Measurements from ENCODE around the gene BPNT1. TPM values are rescaled to one million over a fixed set of nuclear protein-coding genes. Genes with fewer than 3 reads are reported as not detected.

Gene BPNT1
- total RNA-seq, 2 experiments from 2014 or later = 1.1 to 2.5 TPM

DNA sequence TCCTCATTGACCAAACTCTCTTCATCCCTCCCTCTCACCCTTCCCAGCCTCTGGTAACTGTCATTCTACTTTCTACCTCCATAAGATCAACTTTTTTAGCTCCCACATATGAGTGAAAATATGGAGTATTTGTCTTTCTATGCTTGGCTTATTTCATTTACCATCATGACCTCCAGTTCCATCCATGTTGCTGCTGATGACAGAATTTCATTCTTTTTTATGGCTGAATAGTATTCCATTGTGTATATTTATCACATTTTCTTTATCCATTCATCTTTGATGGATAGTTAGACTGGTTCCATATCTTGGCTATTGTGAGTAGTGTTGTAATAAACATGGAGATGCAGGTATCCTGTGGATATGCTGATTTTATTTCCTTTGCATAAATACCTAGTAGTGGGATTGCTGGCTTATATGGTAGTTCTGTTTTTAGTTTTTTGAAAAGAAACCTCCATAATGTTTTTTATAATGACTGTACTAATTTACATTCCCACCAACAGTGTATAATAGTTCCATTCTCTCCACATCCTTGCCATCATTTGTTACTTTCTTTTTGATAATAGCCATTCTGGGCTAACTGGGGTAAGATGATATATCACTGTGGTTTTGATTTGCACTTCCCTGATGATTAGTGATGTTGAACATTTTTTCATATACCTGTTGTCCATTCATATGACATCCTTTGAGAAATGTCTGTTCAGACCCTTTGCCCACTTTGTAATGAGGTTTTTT lies 40.1 kb upstream of the BPNT1 start:
- no peak overlapping the region for H3K4me3 Mint-ChIP-seq
- POLR2A ChIA-PET = no interaction called here
- H3K4me1 Mint-ChIP-seq (ENCODE audit: low read depth) = peaks cover 10% of the 10 kb centered on the region
- CTCF ChIA-PET = no interaction called here
- Histone ChIP-seq H3K4me3 (ENCODE audit: low read length) (no peak overlapping the region), H3K27me3 (ENCODE audit: control insufficient read depth in 1 of 2, insufficient read depth in 2 of 2, low read length in 2 of 2) (no peaks in the 10 kb centered on the region), H3K4me1 (ENCODE audit: insufficient read depth, low read length) (no peaks in the 10 kb centered on the region), H3K27ac (ENCODE audit: low read depth in 1 of 2, low read length in 2 of 2) (no peak overlapping the region), H3K9me3 (ENCODE audit: control insufficient read depth in 1 of 2, insufficient read depth in 1 of 2, low read length in 2 of 2) (peaks cover 0 to 3% of the 10 kb centered on the region in 2 experiments), H3K36me3 (ENCODE audit: insufficient read depth, low read length) (peaks cover 38% of the 10 kb centered on the region)
- H3K9me3 Mint-ChIP-seq = peaks cover 4% of the 10 kb centered on the region
- no peak for ATAC-seq (ENCODE audit: poor library complexity)
- no peak for DNase-seq
- H3K27me3 Mint-ChIP-seq = no peaks in the 10 kb centered on the region
- peaks cover 86% of the 10 kb centered on the region for H3K36me3 Mint-ChIP-seq (ENCODE audit: low read depth)
- H3K27ac Mint-ChIP-seq = no peak overlapping the region
- intact Hi-C loops (cut with DNase I, micrococcal nuclease) = no loop called here
- TF ChIP-seq, protein P1, sequence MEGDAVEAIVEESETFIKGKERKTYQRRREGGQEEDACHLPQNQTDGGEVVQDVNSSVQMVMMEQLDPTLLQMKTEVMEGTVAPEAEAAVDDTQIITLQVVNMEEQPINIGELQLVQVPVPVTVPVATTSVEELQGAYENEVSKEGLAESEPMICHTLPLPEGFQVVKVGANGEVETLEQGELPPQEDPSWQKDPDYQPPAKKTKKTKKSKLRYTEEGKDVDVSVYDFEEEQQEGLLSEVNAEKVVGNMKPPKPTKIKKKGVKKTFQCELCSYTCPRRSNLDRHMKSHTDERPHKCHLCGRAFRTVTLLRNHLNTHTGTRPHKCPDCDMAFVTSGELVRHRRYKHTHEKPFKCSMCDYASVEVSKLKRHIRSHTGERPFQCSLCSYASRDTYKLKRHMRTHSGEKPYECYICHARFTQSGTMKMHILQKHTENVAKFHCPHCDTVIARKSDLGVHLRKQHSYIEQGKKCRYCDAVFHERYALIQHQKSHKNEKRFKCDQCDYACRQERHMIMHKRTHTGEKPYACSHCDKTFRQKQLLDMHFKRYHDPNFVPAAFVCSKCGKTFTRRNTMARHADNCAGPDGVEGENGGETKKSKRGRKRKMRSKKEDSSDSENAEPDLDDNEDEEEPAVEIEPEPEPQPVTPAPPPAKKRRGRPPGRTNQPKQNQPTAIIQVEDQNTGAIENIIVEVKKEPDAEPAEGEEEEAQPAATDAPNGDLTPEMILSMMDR (IDR thresholded peaks at IDR 0.05) = no peak

DNA sequence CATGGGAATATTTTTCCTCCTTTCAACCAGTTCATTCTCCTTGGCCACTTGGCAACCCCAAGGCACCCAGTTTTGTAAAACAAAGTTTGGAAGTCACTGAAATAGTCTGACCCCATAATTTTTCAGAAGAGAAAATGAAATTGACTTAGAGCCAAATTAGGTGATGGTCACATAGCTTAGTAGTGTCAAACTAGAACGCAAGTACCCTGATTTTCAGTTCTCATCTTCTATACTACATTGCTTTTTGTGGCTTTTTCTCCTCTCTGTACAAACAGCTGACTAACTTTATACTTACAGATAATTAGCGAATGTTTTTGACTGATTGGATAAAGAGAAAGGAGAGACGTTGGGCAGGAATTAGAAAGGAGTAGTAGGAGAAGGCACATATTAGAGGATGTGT lies 37.5 kb upstream of the BPNT1 start:
- Histone ChIP-seq H3K9me3 (ENCODE audit: control insufficient read depth in 1 of 2, insufficient read depth in 1 of 2, low read length in 2 of 2) (peaks cover 0 to 3% of the 10 kb centered on the region in 2 experiments), H3K4me1 (ENCODE audit: insufficient read depth, low read length) (no peaks in the 10 kb centered on the region), H3K36me3 (ENCODE audit: insufficient read depth, low read length) (peaks cover 32% of the 10 kb centered on the region), H3K27me3 (ENCODE audit: control insufficient read depth in 1 of 2, insufficient read depth in 2 of 2, low read length in 2 of 2) (no peaks in the 10 kb centered on the region), H3K27ac (ENCODE audit: low read depth in 1 of 2, low read length in 2 of 2) (no peak overlapping the region), H3K4me3 (ENCODE audit: low read length) (no peak overlapping the region)
- H3K9me3 Mint-ChIP-seq = peaks cover 4% of the 10 kb centered on the region
- H3K27me3 Mint-ChIP-seq = no peaks in the 10 kb centered on the region
- H3K4me1 Mint-ChIP-seq (ENCODE audit: low read depth) = peaks cover 20% of the 10 kb centered on the region
- CTCF ChIA-PET = interaction anchor here (1.1 kb wide), 1 partner anchor 11 kb away, joined by 3 read pairs; no protein-coding TSS in a partner anchor
- peaks cover 74% of the 10 kb centered on the region for H3K36me3 Mint-ChIP-seq (ENCODE audit: low read depth)
- no peak overlapping the region for H3K27ac Mint-ChIP-seq
- ATAC-seq (ENCODE audit: poor library complexity) (no peak), DNase-seq (no peak)
- POLR2A ChIA-PET = no interaction called here
- intact Hi-C loops (cut with DNase I, micrococcal nuclease) = no loop called here
- no peak overlapping the region for H3K4me3 Mint-ChIP-seq
- TF ChIP-seq, protein P1 (IDR thresholded peaks at IDR 0.05) = no peak

DNA sequence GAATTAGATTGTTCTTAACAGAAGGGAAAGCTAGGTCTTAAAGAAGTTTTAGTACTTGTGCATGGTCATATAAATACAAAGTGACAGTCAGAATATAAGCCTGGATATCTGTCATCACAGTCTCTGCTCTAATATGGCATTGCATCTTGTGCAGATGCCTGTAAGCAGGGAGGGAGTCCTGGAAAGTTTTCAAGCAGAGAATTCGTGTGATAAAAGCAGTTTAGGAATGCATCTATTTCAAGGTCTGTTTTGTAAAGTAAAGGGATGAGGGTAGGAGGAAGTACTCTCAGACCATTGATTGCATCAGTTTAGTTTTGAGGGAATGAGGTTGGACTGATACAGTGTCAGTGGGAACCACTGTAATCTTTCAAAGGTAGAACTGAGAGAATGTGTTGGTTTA lies 35.0 kb upstream of the BPNT1 start:
- peaks cover 59% of the 10 kb centered on the region for H3K36me3 Mint-ChIP-seq (ENCODE audit: low read depth)
- DNase-seq (no peak), ATAC-seq (ENCODE audit: poor library complexity) (no peak)
- TF ChIP-seq, protein P1 (IDR thresholded peaks at IDR 0.05) = no peak
- ChIA-PET CTCF (interaction anchor here (1.2 to 3.9 kb wide), 2 partner anchors 9 to 11 kb away, joined by 3 to 13 read pairs; no protein-coding TSS in a partner anchor), POLR2A (no interaction called here)
- Histone ChIP-seq H3K4me3 (ENCODE audit: low read length) (no peak overlapping the region), H3K27me3 (ENCODE audit: control insufficient read depth in 1 of 2, insufficient read depth in 2 of 2, low read length in 2 of 2) (no peaks in the 10 kb centered on the region), H3K36me3 (ENCODE audit: insufficient read depth, low read length) (peaks cover 26% of the 10 kb centered on the region), H3K4me1 (ENCODE audit: insufficient read depth, low read length) (no peaks in the 10 kb centered on the region), H3K27ac (ENCODE audit: low read depth in 1 of 2, low read length in 2 of 2) (no peak overlapping the region), H3K9me3 (ENCODE audit: control insufficient read depth in 1 of 2, insufficient read depth in 1 of 2, low read length in 2 of 2) (peaks cover 0 to 3% of the 10 kb centered on the region in 2 experiments)
- intact Hi-C loops (cut with DNase I, micrococcal nuclease) = no loop called here
- H3K9me3 Mint-ChIP-seq = no peaks in the 10 kb centered on the region
- peaks cover 11% of the 10 kb centered on the region for H3K4me1 Mint-ChIP-seq (ENCODE audit: low read depth)
- no peaks in the 10 kb centered on the region for H3K27me3 Mint-ChIP-seq
- H3K27ac Mint-ChIP-seq = peak overlapping the region; percentile 34
- no peak overlapping the region for H3K4me3 Mint-ChIP-seq

Measured in CD4-positive, alpha-beta T cell (primary cell).